Ovary (tissue), 9 donors: ENCODE results near the gene CARD8. TPM values are rescaled to one million over a fixed set of nuclear protein-coding genes. Genes with fewer than 3 reads are reported as not detected.

Experiments
- DNase-seq, 5 donors: peaks; one replicate each; pipeline ENCODE4 v3.0.0-alpha.2; 2019 to 2020
- H3K27ac ChIP-seq, 2 donors: fragments of 200-600 bp; one replicate each; pipeline versions ENCODE4 v1.5.1 to v1.8.0; 2019 to 2022
- H3K27me3 ChIP-seq: fragments of 200-600 bp; one replicate; pipeline ENCODE4 v1.8.0; 2022
- H3K36me3 ChIP-seq: fragments of 200-600 bp; sonication (generic); one replicate; pipeline ENCODE4 v1.5.1; 2019
- H3K4me1 ChIP-seq: one replicate; pipeline ENCODE4 v1.8.1; 2013; ENCODE audit warnings: mild to moderate bottlenecking, moderate library complexity; ENCODE audit not compliant: insufficient read depth
- H3K4me3 ChIP-seq: fragments of 200-600 bp; sonication (generic); one replicate; pipeline ENCODE4 v1.5.1; 2017
- H3K9me3 ChIP-seq, 2 donors: fragments of 200-600 bp in 1 of 2; sonication (generic) in 1 of 2; one replicate each; pipeline versions ENCODE4 v1.5.1 to v1.8.1; 2013 to 2019; ENCODE audit warnings: mild to moderate bottlenecking in 1 of 2, moderate library complexity in 1 of 2
- CTCF ChIP-seq, 3 donors: fragments of 450-650 bp in 2 of 3; fragments of 200-600 bp in 1 of 3; IDR thresholded peaks; one replicate each; pipeline versions ENCODE4 v1.5.1 to v1.8.0; 2016 to 2022; ENCODE audit warnings: antibody characterized with exemption in 3 of 3, mild to moderate bottlenecking in 1 of 3
- EP300 ChIP-seq: sonication (generic); formaldehyde crosslinking; IDR thresholded peaks from one replicate; pipeline ENCODE4 v1.6.1; 2017; ENCODE audit warnings: antibody characterized with exemption
- POLR2A ChIP-seq: fragments of 450-650 bp; IDR thresholded peaks from one replicate; pipeline ENCODE4 v1.6.1; 2017; ENCODE audit warnings: antibody characterized with exemption, mild to moderate bottlenecking, moderate library complexity
- WGBS, 3 donors: extraction: QIAGEN DNeasy Blood & Tissue Kit in 1 of 3; methylation state at CpG; one replicate each; pipeline versions ENCODE4 v1.1.5 to v1.1.7; 2013 to 2017; 5-methylcytosine and 5-hydroxymethylcytosine counted together
- intact Hi-C, 4 donors: fragments of 100-400 bp; cut with DNase I; formaldehyde crosslinking; loops; one replicate each; pipeline versions ENCODE4 v1.11.0 to v1.15.1; 2022 to 2023
- polyA plus RNA-seq, 2 donors: library from polyadenylated mRNA; stranded (reverse); fragments of 200-250 nt in 1 of 2; fragments of 350-450 nt in 1 of 2; fragmentation: Illumina TruSeq in 1 of 2; extraction: RNeasy Lipid Tissue Mini Kit (QIAGEN cat#74804) in 1 of 2; gene quantifications; one replicate each; pipeline ENCODE4 v1.2.3, GENCODE V29; 2013 to 2014
- total RNA-seq, 7 donors: library from RNA; depleted of rRNA in 2 of 7; stranded (reverse); fragments of >200 nt in 2 of 7; fragmentation: NEBNext Ultra II Directional in 3 of 7; extraction: Animal tissue kit (Norgen Biotek cat#: 25700) in 3 of 7; gene quantifications; one replicate each; pipeline versions ENCODE4 v1.1.0 to v1.2.4, GENCODE V29; 2016 to 2023
- donor health status: DM: no; HTN: no; CAD: no; lungs with moderate emphysema.
- donor health status: DM: no; HTN: no; CAD: no.
- donor health status: Bipolar disorder and iron deficiency.
- donor health status: DM: yes; HTN: yes; CAD: no.
- donor health status: DM: no; HTN: no; CAD: no.
- donor health status: DM: yes; HTN: yes; CAD: no.

CARD8 gene
- total and polyA plus RNA-seq, 9 donors = 10.0 to 48.0 (median 24.9) TPM

GRCh38 chr19:48218997-48219396, 36.7 kb downstream of the CARD8 start:
- no peak overlapping the region for H3K4me3 ChIP-seq
- 88 to 92% (median 88%) methylated on average over 6 of the region's 6 CpGs for WGBS, 3 donors
- no peak overlapping the region for H3K27ac ChIP-seq
- H3K9me3 ChIP-seq = no peaks in the 10 kb centered on the region
- intact Hi-C loops = no loop called here
- no peaks in the 10 kb centered on the region for H3K4me1 ChIP-seq
- DNase-seq = no peak
- TF ChIP-seq CTCF (IDR thresholded peaks at IDR 0.05) (no peak), POLR2A (no peak), EP300 (no peak)
- no peaks in the 10 kb centered on the region for H3K27me3 ChIP-seq
- H3K36me3 ChIP-seq = no peaks in the 10 kb centered on the region

GRCh38 chr19:48216933-48217332, 38.8 kb downstream of the CARD8 start:
- 80 to 88% (median 80%) methylated on average over 14 of the region's 14 CpGs for WGBS, 3 donors
- TF ChIP-seq EP300 (no peak), POLR2A (no peak), CTCF (IDR thresholded peaks at IDR 0.05) (no peak)
- Histone ChIP-seq H3K36me3 (no peaks in the 10 kb centered on the region), H3K4me3 (no peak overlapping the region), H3K27ac (no peak overlapping the region), H3K4me1 (no peaks in the 10 kb centered on the region), H3K27me3 (no peaks in the 10 kb centered on the region), H3K9me3 (no peaks in the 10 kb centered on the region)
- DNase-seq = no peak
- intact Hi-C loops = no loop called here

GRCh38 chr19:48213959-48214358, 41.8 kb downstream of the CARD8 start:
- intact Hi-C loops = no loop called here
- no peak for TF ChIP-seq POLR2A
- no peak for TF ChIP-seq CTCF (IDR thresholded peaks at IDR 0.05)
- no peak for TF ChIP-seq EP300
- H3K36me3 ChIP-seq = no peaks in the 10 kb centered on the region

GRCh38 chr19:48210005-48210404, 45.7 kb downstream of the CARD8 start:
- 63 to 68% (median 65%) methylated on average over 3 of the region's 3 CpGs for WGBS, 3 donors
- no peaks in the 10 kb centered on the region for H3K27me3 ChIP-seq
- H3K4me3 ChIP-seq = no peak overlapping the region
- H3K4me1 ChIP-seq = no peaks in the 10 kb centered on the region
- H3K36me3 ChIP-seq = no peaks in the 10 kb centered on the region
- TF ChIP-seq POLR2A (no peak), EP300 (no peak), CTCF (IDR thresholded peaks at IDR 0.05) (no peak)
- intact Hi-C loops = no loop called here
- no peak overlapping the region for H3K27ac ChIP-seq
- H3K9me3 ChIP-seq = no peaks in the 10 kb centered on the region
- DNase-seq = no peak

More at GRCh38 chr19:48213959-48214358, 41.8 kb downstream of the CARD8 start:
- Histone ChIP-seq H3K27ac (no peak overlapping the region), H3K9me3 (no peaks in the 10 kb centered on the region), H3K4me3 (no peak overlapping the region), H3K27me3 (no peaks in the 10 kb centered on the region), H3K4me1 (no peaks in the 10 kb centered on the region)
- whole genome bisulfite sequencing, 3 donors = 92 to 96% (median 93%) methylated on average over 5 of the region's 5 CpGs
- no peak for DNase-seq
